GM21786 (cell line): Measurements from ENCODE around the gene NFXL1.
A peak's percentile ranks its signal among the peaks of the same experiment; 100 is the strongest.
"Not testable (repeated sequence)": the region's sequence is repeated elsewhere in the genome, so short reads cannot be mapped to it uniquely, and the experiment has no call there.

Source experiments
- ATAC-seq: cut with Tn5 transposase; IDR thresholded peaks from one replicate; pipeline ENCODE4 v1.9.1; 2021; ENCODE audit not compliant: unreplicated experiment

NFXL1 gene

DNA sequence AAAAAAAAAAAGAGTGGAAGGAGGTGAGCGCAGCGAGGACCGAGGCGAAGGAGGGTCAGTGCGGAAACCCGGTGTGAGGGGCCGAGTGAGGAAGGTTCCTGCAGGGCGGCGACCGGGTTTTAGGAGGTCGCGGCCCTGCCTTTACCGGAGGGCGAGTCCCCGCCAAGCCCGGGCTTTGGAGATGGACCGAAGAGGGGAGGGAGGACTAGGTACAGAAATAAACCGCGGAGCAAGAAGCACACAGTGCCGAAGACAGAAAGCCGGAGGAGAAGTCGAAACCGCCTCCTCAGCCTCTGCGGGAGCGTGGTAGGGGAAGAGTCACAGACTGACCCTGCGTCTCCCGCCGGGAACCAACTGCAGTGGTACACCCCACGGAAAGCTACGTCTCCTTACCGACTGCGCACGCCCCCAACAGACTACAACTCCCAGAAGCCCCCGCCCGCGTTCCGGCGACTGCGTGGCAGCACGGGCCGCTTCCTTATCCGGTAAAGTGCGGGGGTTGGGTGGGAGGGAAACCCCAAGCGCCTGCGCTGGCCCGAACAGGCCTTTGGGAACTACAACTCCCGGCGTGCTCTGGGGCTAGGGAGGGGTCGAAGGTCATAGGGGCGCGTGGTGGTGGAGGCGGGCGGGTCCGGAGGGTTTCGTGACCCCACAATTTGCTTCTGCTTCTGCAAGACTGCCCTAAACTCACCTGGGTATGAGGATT is at the start of gene NFXL1:
TSS of gene NFXL1 (minus strand) at position 364 of the 706 bp plus-strand sequence. CDS start 380 bp downstream, outside the sequence.
- peak; percentile 96 for ATAC-seq

DNA sequence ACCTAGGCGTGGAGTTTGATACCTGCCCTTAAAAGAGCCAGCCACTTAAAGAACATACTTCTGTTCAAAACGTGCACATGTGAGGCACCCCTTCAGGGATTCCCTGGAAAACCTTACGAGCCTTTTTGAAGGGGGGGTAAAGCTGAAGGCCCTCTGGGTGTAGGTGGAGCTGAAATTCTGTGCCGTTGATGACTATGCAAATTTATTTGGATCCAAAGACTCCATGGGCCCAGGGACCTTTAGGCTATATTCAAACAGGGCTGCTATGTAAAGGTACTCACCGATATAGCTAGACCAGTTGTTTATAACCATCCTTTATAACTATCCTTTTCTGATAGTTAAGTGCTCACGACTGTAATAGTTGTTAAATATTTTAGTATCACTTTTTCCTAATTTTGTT is 40.3 kb upstream of the NFXL1 start:
- ATAC-seq: no peak

DNA sequence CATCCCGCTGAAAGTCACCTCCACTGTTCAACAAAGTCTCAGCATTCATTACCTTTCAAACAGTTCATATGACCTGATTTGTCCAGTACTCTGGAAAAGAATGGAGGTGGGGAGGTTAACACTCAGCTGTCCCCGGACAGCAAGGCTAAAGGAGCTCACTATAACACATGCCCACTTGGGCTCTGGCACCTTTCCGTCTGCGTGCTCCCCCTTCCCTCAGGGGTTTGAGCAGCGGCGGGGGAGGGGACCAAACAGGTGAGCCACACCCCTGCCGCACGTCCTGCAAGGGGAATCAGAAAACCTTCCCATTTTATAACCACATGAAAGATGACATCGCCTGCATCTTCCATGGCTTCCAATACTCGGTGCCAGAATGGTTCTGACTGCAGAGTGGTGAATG is 39.9 kb upstream of the NFXL1 start:
- no peak for ATAC-seq

DNA sequence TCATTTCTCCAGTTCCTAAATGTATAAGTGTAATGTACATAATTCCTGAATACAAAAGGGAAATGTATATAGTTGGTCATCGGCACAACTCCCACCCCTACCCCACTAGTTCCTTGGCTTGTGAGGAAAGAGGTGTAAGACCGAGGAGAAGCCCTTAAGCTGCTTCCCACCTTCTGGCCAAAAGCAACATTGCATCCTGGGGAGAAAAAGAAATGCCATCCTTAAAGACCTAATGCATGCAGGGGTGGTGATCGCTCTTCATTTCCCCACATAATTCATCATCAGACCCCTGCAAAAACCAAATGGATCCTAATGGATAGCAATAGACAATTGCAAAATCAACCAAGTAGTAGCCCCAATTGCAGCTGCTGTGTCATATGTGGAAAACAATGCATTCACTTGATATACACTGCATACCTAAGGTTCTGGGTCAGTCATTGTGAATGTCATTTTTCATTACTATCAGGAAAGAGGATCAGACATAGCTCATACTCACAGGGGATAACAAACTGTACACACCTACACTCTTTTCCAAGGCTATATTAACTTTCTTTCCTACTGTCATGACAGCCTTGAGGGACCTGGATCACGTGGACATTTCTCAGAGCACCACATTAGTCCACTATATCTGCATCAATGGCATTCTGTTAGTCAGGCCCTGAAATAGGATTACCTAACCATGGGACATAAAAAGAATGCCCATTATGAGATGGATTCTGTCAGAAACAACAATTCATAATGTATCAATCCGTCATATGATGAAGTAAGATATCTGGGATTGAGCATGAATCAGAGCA is 31.7 kb upstream of the NFXL1 start:
- ATAC-seq: no peak

DNA sequence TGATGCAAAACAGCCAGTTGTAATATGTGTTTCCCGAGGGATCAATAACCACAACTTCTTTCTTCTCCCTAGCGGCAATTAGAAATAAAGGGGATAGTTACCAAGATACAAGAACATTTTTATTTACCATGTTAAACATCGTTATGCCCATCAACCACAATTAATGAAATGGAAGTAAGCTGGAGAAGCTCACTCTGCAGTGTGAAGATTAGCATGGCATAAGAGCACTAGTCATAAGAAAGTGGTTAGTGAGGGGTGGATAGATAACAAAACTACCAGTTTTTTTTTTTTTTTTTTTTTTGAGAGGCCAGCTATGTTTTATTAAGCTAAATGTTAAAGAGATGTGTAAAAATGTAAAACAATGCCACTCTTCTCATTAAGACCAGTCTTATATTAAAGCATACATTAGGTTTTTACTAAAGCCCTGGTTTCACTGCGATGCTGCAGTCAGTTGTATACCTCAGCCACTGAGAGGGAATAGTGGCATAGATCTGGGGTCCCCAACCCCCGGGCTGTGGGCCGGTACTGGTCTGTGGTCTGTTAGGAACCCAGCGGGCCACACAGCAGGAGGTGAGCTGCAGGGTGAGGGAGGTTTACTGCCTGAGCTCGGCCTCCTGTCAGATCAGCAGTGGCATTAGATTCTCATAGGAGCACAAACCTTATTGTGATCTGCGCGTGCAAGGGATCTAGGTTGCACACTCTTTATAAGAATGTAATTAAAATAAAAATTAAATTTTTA is 27.9 kb upstream of the NFXL1 start:
- ATAC-seq: no peak

DNA sequence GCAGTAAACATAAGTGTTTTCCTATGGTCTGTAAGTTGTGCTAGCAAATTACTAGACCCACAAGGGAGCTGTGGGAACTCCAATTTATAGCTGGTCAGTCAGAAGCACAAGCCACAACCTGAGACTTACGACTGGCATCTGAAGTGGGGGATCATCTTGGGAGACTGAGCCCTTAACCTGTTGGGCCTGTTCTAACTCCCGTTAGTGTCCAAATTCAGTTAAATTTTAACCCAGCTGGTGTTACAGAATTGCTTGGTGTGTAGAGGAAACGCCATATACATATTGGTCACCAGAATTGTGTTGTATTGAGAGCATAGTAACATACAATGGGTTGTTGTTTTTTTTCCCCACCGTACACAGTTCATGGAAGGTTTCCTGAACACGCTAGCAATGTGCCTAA is 25.1 kb upstream of the NFXL1 start:
- no peak for ATAC-seq

DNA sequence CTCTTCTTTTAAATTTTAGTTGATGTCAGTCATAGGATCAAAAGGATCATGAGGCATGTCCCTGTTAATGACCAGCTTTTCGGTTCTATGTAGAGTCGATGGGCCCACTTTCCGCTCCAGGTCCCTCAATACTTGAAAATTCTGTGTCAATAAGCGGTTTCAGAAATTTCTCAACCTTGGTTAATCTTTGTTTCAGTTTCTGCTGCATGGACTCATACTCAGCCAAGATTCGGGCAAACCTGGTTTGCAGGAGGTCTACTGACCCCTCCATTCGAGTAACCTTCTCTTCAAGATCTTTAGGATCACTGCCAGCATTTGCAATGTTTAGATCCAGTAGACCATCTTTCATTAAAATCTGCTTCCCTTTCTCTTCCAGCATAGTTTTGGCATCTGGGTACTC is 22.0 kb upstream of the NFXL1 start:
- no peak for ATAC-seq

DNA sequence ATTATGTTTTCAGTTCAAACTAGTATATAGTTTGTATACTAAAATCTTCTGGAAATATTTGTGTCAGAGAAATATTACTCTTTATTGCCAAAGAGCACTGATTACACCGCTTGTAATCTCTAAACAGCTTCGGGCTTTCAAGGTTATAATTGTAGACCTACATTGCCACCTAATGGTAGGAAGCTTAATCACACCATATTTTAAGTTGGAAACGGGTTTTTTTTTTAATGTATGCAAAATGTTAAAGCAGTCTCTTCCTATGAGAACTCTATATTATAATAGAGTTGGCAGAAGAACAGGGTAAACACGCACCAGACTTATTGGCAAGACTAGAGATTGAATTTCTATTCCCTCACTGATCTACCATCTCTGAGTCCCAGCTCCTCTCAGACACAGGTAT is 19.5 kb upstream of the NFXL1 start:
- ATAC-seq: no peak

DNA sequence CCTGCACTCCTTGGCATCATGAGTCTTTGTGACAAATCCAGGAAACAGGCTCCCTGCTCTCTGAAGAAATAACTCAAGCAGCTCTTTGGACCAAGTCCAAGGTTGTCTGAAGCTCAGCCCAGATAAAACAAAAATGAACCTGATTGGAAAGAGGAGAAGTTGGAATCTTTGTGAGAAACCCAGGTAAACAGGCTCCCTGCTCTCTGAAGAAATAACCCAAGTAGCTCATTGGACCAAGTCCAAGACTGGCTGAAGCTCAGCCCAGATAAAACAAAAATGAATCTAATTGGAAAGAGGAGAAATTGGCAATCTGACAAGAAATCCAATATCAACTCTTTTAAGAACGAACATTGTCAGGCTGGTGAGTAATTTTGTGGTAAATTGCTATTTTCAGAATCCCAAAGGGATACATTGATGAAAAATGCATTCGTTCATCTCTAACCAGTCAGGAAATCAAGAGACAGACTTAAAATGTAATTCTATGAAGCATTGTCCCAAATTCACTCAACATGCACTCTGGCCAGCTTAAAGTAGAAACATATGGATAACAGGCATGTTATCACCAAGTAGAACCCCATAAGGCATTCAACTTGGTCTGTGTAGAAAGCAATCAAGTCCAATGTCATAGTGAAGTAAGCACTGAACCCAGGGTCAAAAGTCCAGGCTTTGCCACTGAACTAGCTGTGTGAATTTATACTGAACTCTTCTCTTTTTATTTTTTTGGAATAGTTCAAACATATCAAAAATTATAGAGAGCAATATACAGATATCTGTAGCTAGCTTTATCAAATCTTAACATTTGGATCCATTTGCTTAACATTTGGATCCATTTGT is 16.8 kb upstream of the NFXL1 start:
- ATAC-seq: no peak

DNA sequence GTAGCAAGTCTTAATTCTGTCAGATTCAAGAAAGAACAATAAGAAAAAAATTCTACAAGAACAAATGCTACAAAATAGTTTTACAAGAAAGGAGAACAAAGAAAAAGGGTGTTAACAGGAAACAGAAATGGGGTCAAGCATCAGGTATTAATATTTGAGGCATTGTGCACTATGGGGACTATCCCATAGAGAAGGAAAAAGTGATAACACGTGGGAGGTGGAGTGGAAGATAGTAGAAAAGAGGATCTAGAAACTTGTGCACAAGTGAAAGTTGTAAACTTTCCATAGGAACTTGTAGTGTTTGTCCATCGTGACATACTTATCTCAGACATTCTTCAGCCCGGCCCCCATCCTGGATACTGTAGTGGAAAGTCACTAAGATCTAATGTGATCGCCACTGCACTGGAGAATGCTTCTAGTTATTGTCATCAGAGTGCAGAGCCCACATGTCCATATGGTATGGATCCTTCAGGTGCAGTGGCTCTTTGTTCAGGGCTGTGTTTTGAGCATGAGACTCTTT is 15.4 kb upstream of the NFXL1 start:
- no peak for ATAC-seq

DNA sequence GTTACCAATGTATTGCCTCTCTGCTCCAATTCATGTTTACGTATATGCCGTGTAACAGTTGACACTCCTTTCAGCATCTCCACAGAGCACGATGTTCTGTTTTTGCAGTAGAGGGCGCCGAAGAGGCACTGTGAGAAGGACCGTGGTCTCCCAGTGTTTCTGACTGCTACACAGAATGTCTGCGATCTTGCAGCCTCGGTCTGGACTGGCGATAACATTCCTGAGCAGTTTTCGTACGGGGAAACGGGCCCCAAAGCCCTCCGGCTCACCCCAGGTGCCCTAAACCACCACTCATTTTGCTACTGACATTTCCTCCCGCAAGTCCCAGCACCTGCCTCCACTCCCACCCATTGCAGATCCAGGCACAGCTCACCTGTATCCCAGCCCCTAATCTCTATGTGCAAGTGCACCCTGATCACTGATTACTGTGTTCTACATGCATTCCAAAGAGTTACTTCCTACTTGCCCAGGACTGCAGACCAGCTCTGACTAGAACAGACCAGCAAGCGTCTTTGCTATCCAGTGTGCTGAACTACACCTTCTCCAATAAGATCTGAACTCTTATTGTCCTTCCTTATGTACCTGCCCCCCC is 12.4 kb upstream of the NFXL1 start:
- ATAC-seq: peak; percentile 95

DNA sequence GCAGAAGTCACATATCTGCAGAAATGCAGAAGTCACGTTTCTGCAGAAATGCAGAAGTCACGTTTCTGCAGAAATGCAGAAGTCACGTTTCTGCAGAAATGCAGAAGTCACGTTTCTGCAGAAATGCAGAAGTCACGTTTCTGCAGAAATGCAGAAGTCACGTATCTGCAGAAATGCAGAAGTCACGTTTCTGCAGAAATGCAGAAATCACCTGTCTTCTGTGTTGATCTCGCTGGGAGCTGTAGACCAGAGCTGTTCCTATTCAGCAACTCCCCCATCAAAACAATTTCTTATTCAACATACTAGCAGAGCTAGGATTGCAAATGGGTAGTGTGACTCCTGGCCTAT is 8.9 kb upstream of the NFXL1 start:
- ATAC-seq: not testable (repeated sequence)

DNA sequence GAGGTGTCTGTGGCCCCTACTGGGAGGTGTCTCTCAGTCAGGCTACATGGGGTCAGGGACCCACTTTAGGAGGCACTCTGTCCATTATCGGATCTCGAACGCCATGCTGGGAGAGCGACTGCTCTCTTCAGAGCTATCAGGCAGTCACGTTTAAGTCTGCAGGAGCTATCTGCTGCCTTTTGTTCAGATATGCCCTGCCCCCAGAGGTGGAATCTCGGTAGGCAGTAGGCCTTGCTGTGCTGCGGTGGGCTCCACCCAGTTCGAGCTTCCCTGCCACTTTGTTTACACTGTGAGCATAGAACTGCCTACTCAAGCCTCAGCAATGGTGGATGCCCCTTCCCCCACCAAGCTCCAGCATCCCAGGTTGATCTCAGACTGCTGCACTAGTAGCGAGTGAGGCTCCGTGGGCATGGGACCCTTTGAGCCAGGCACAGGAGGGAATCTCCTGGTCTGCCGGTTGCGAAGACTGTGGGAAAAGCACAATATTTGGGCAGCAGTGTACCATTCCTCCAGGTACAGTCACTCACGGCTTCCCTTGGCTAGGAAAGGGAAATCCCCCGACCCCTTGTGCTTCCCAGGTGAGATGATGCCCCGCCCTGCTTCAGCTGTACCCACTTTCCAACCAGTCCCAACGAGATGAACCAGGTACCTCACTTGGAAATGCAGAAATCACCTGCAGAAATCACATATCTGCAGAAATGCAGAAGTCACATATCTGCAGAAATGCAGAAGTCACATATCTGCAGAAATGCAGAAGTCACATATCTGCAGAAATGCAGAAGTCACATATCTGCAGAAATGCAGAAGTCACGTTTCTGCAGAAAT is 8.3 kb upstream of the NFXL1 start:
- not testable (repeated sequence) for ATAC-seq

DNA sequence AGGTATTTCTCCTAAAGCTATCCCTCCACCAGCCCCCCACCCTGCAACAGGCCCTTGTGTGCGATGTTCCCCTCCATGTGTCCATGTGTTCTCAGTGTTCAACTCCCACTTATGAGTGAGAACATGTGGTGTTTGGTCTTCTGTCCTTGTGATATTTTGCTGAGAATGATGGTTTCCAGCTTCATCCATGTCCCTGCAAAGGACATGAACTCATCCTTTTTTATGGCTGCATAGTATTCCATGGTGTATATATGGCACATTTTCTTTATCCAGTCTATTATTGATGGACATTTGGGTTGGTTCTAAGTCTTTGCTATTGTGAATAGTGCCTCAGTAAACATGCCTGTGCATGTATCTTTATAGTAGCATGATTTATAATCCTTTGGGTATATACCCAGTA is 2.8 kb upstream of the NFXL1 start:
- ATAC-seq: not testable (repeated sequence)

DNA sequence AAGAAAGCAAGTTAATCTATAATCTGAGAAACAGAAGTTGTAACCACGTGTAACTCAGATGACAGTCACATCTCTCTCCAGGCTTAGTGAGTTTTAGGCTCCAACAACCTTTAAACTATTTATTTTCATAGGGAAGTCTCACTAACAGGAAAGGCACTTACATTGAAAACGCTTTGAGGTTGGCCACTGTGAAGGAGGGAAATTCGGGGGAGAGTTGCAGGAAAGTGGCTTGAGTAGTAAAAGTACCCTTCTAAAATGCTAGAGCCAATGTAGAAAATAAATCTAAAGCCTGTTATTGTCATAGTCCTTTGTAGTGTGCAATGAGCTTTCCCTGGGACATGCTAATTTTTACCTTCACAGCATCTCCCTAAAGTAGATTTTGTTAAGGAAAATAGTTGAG is 995 bp upstream of the NFXL1 start:
- no peak for ATAC-seq

DNA sequence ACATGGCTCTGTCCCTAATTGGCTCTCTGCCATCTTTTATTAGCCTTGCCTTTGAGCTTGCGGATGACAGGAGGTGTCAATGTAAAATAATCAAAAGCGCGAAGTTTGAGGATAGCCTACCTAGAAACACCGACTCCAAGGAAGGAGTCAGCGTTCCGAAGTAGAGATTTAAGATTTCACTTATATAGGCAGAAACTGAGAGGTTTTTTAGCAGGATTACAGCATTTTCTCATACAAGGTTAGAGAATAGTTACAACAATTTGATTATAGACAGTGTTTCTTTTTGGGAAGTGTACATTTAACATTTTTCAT is 499 bp upstream of the NFXL1 start:
- ATAC-seq: peak; percentile 10

DNA sequence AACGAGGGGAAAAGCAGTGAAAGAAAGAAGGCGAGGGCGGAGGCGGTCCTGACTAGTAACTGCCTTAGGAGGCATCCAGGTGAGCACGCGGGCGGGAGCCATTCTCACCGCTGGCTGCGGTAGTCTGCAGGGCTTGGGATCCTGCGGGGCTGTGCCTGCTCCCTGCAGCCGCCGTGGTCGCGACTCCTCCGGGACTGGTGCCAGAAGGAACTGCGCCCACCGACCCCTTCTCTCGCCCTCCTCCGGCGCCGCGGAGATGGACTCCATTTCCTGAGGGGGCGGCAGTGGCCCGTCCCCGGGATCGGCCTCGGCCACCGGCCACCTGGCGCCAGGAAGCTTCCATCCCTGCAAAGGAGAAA is 543 bp downstream of the NFXL1 start:
- peak; percentile 17 for ATAC-seq

DNA sequence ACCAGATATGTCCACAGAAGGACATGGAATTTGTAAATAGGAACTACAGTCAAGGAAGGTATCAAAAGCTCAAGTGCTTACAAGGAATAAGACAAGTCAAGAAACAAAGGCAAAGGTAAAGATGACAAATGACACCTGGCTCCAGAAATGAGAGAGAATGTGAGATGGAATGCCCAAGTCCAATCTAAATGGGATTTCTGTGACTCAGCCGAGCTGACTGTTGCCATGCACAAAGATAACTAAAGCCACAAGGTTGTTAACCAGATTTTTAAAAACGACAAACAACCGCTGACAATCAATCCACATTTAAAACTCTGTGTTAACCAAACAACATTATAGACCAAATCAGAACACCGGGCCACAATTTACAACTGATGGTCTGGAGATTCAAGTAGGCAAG is 1.1 kb downstream of the NFXL1 start:
- ATAC-seq: no peak

DNA sequence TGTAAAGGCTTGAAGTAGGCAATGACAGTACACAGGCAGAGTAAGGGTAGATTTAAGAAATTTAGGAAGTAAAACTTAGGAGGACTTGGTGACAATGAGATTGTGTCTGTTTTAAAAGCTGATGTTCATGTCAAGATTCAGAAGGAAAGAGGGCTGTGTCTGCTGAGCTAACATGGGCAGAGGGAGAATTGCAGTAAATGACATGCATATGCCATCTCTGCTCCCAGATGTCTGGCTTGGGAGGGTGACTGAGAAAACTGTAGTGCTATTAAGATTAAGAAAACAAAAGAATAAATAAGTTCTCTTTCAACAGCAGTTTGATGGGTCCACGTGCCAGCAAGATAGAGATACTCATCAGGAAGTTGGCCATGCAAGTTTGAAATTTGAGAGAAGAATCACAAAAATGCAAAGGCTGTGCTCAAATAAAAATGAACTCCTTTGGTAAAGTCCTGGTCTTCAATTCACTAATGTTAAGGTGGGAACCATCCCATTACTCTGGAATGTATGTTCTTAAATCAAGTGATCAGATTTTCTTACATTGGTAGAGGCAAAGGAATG is 7.2 kb downstream of the NFXL1 start:
- no peak for ATAC-seq

DNA sequence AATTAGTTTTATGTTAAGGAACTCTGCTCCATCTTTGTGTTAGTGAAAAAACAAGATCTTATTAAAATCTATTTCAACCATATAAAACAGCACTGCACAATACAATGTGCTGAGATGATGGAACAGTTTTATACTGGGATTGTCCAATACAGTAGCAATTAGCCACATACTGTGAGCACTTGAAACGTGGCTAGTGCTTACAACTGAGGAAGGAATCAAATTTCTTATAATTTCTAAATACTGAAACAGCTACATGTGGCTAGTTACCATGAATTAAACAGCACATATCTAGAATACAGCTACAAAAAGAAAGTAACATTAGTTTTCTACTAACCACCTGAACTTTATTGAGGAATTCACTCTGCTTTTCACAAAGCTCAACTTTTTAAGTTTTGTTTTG is 14.7 kb downstream of the NFXL1 start:
- no peak for ATAC-seq
